Endothelial cell of umbilical vein (primary cell): ENCODE measurements around the gene STAG1.

Experiments
- CTCF ChIP-seq, 2 donors: IDR thresholded peaks; 1 replicate in 1 of 2; 2 replicates in 1 of 2; pipeline ENCODE4 v1.5.1; 2011; ENCODE audit warnings: low read length in 2 of 2, mild to moderate bottlenecking in 2 of 2, moderate library complexity in 2 of 2, control low read depth in 1 of 2, inconsistent platforms in 1 of 2, low read depth in 1 of 2; ENCODE audit not compliant: insufficient read depth in 1 of 2; ENCODE audit errors: extremely low read depth in 1 of 2
- EZH2 ChIP-seq: IDR thresholded peaks from 2 replicates; pipeline ENCODE4 v1.6.1; 2012; ENCODE audit warnings: borderline replicate concordance, low read depth, mild to moderate bottlenecking, moderate library complexity, low read length, inconsistent platforms; ENCODE audit not compliant: severe bottlenecking
- FOS ChIP-seq: IDR thresholded peaks from 2 replicates; pipeline ENCODE4 v1.6.1; 2011; ENCODE audit warnings: mild to moderate bottlenecking, low read length, moderate library complexity, borderline replicate concordance; ENCODE audit not compliant: insufficient read depth
- POLR2A ChIP-seq: IDR thresholded peaks from 2 replicates; pipeline ENCODE4 v1.6.1; 2012; ENCODE audit warnings: low read depth, mild to moderate bottlenecking, control low read depth, low read length

- no peak for TF ChIP-seq CTCF (IDR thresholded peaks at IDR 0.05; ENCODE audit: extremely low read depth in 1 of 2, insufficient read depth in 1 of 2, low read depth in 1 of 2, low read length in 2 of 2)
- no peak for TF ChIP-seq FOS
- no peak for TF ChIP-seq EZH2
- no peak for TF ChIP-seq POLR2A
These were observed 219.4 kb downstream of the STAG1 start for GRCh38 chr3:136532766-136533165.
